ENCODE measurements around the gene PLXNB1. TPM values are rescaled to one million over a fixed set of nuclear protein-coding genes. Genes with fewer than 3 reads are reported as not detected.

Gene PLXNB1
- polyA plus RNA-seq, 2 of the 4 experiments (the other 2 are of a cell fraction): 10.0 to 20.9 TPM

GRCh38 chr3:48451270-48451669 lies 21.4 kb upstream of the PLXNB1 start:
- TF ChIP-seq ZFP36 (IDR thresholded peaks at IDR 0.05; ENCODE audit: borderline replicate concordance, partially characterized antibody) (no peak), KDM1A (IDR thresholded peaks at IDR 0.05; ENCODE audit: low read depth) (no peak), HOXB5 (CRISPR knock-in tag; IDR thresholded peaks at IDR 0.05) (no peak), ZSCAN20 (CRISPR knock-in tag; IDR thresholded peaks at IDR 0.05) (no peak), RCOR1 (IDR thresholded peaks at IDR 0.05; ENCODE audit: low read depth, low read length) (no peak), HOXB13 (CRISPR knock-in tag; IDR thresholded peaks at IDR 0.05; ENCODE audit: low read depth) (no peak), CBX8 (IDR thresholded peaks at IDR 0.05) (no peak), JUNB (IDR thresholded peaks at IDR 0.05) (no peak), REST (IDR thresholded peaks at IDR 0.05) (no peak), RARB (CRISPR knock-in tag; IDR thresholded peaks at IDR 0.05) (no peak), RNF2 (IDR thresholded peaks at IDR 0.05; ENCODE audit: borderline replicate concordance, low read depth) (no peak), ELK1 (IDR thresholded peaks at IDR 0.05; ENCODE audit: low read depth, low read length) (no peak), MAZ (IDR thresholded peaks at IDR 0.05; ENCODE audit: borderline replicate concordance, low read depth, low read length) (no peak), NFE2L2 (conservative IDR thresholded peaks at IDR 0.05; ENCODE audit: low read length) (no peak), BHLHE40 (IDR thresholded peaks at IDR 0.05; ENCODE audit: low read depth, low read length) (no peak), E2F6 (IDR thresholded peaks at IDR 0.05; ENCODE audit: borderline replicate concordance, low read depth) (no peak), HDAC2 (IDR thresholded peaks at IDR 0.05) (no peak), ATOH8 (CRISPR knock-in tag; IDR thresholded peaks at IDR 0.05; ENCODE audit: low read depth) (no peak), CHD4 (IDR thresholded peaks at IDR 0.05; ENCODE audit: borderline replicate concordance) (no peak)
- H3K4me1 ChIP-seq: peaks cover 9% of the 10 kb centered on the region; the same call in 1 of the 3 replicates
- WGBS (ENCODE audit: missing lambda C conversion rate): 100% methylated on average over 1 of the region's 1 CpG
- H3K4me3 ChIP-seq: no peak overlapping the region
- no peak for FAIRE-seq
- H3K4me2 ChIP-seq: no peak overlapping the region
- H3K27ac ChIP-seq: no peak overlapping the region
- no peaks in the 10 kb centered on the region for H3K9me3 ChIP-seq
- no peak for ATAC-seq
- DNase-seq (ENCODE audit: low read depth in 1 of 2, low spot score in 1 of 2): no peak
- ChIA-PET POLR2A (no interaction called here), CTCF (interaction anchor here (5.0 kb wide), 1 partner anchor 15 kb away, joined by 33 read pairs; no protein-coding TSS in a partner anchor)

DNA sequence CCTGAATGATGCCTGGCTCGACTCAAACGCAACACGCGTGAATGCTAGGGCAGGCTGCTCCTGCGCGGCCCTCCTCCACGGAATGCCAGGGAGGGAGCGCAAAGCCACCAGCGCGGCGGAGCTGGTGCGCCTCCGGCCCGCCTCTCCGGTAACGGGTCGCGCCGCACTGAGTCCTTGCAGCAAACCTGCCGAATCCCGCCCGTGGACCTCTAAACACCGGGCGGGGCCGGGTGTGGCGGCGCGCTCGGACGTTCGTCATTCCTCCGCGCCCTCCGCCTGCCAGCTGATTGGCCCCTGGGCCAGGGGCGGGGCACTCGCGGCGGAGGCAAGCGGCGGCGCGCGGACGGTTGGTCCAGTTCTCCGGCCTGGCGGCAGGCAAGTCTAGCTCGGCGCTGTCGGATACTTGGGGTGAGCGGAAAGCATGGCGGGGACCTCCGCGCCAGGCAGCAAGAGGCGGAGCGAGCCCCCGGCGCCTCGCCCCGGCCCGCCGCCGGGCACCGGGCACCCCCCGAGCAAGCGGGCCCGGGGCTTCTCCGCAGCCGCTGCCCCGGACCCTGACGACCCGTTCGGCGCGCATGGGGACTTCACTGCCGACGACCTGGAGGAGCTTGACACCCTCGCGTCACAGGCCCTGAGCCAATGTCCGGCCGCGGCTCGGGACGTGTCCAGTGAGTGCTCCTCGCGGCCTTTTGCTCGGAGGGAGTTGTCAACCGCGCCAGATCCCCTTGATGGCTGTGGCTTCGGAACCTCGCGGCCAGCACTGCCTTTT lies 16.7 kb upstream of the PLXNB1 start, which contains the start of gene ATRIP:
ATRIP (plus strand) TSS at position 313 of the 769 bp plus-strand sequence; CDS start at position 422, 109 bp downstream.
- POLR2A ChIA-PET: interaction anchor here (0.9 to 1.8 kb wide), 9 partner anchors 9 to 108 kb away, joined by 3 to 8 read pairs (median 3); no protein-coding TSS in a partner anchor

More for the DNA sequence above, 16.7 kb upstream of the PLXNB1 start, which contains the start of gene ATRIP:
- peak; percentile 95 to 97 for ATAC-seq
- Histone ChIP-seq H3K27ac (peak within 1 kb of the TSS; percentile 86 to 97), H3K4me2 (peak within 1 kb of the TSS; percentile 88), H3K4me1 (peaks cover 20% of the 10 kb centered on the region), H3K4me3 (peak within 1 kb of the TSS; percentile 67), H3K9me3 (no peaks in the 10 kb centered on the region)
- DNase-seq (ENCODE audit: low read depth in 1 of 2, low spot score in 1 of 2): peak; percentile 64 to 89
- FAIRE-seq: no peak
- WGBS (ENCODE audit: missing lambda C conversion rate): 0% methylated on average over 16 of the region's 91 CpGs
- CTCF ChIA-PET: interaction anchor here (1.1 to 3.6 kb wide), 9 partner anchors 10 to 252 kb away, joined by 3 to 32 read pairs (median 4); no protein-coding TSS in a partner anchor
- TF ChIP-seq JUN (IDR thresholded peaks at IDR 0.05): peak in 1 of 2 experiments; percentile 71; a peak in 4 of 5 replicates
- TF ChIP-seq, protein P1, sequence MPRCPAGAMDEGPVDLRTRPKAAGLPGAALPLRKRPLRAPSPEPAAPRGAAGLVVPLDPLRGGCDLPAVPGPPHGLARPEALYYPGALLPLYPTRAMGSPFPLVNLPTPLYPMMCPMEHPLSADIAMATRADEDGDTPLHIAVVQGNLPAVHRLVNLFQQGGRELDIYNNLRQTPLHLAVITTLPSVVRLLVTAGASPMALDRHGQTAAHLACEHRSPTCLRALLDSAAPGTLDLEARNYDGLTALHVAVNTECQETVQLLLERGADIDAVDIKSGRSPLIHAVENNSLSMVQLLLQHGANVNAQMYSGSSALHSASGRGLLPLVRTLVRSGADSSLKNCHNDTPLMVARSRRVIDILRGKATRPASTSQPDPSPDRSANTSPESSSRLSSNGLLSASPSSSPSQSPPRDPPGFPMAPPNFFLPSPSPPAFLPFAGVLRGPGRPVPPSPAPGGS (IDR thresholded peaks at IDR 0.05): peak; percentile 76; the same call in 2 of the 3 replicates
- TF ChIP-seq PHF8 (IDR thresholded peaks at IDR 0.05; ENCODE audit: borderline replicate concordance, low read depth): peak; percentile 77
- TF ChIP-seq POLR2A (IDR thresholded peaks at IDR 0.05; ENCODE audit: low read length): peak; percentile 84
- no peak for TF ChIP-seq E2F6 (IDR thresholded peaks at IDR 0.05; ENCODE audit: borderline replicate concordance, low read depth)
- TF ChIP-seq, protein P2, sequence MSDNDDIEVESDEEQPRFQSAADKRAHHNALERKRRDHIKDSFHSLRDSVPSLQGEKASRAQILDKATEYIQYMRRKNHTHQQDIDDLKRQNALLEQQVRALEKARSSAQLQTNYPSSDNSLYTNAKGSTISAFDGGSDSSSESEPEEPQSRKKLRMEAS (IDR thresholded peaks at IDR 0.05): peak; percentile 80
- peak; percentile 88 for TF ChIP-seq KDM5A (IDR thresholded peaks at IDR 0.05)
- peak; percentile 45; the same call in 1 of the 2 replicates for TF ChIP-seq RFX5 (IDR thresholded peaks at IDR 0.05)
- no peak for TF ChIP-seq USF2 (IDR thresholded peaks at IDR 0.05)

Measured in A549 (cell line).